H9 (cell line): ENCODE data around the gene LNX2. TPM values are rescaled to one million over a fixed set of nuclear protein-coding genes. Genes with fewer than 3 reads are reported as not detected.

Source experiments
- DNase-seq: peaks from one replicate; pipeline ENCODE4 v3.0.0-alpha.2; 2017
- H2AFZ ChIP-seq: one replicate; pipeline ENCODE4 v1.6.1; 2013; ENCODE audit warnings: mild to moderate bottlenecking, low read length, control low read depth, moderate library complexity
- H2AK5ac ChIP-seq: 2 replicates; pipeline ENCODE4 v1.6.1; 2013; ENCODE audit warnings: low read length, control low read depth, mixed read lengths; ENCODE audit not compliant: insufficient read length
- H2BK120ac ChIP-seq: one replicate; pipeline ENCODE4 v1.6.1; 2013; ENCODE audit warnings: low read depth, mild to moderate bottlenecking, low read length, control low read depth, inconsistent platforms; ENCODE audit not compliant: poor library complexity, severe bottlenecking
- H2BK12ac ChIP-seq: 2 replicates; pipeline ENCODE4 v1.6.1; 2013; ENCODE audit warnings: low read length, control low read depth, mixed read lengths, low read depth; ENCODE audit not compliant: insufficient read length
- H2BK15ac ChIP-seq: 2 replicates; pipeline ENCODE4 v1.6.1; 2013; ENCODE audit warnings: low read depth, low read length, control low read depth
- H2BK20ac ChIP-seq: one replicate; pipeline ENCODE4 v1.6.1; 2013; ENCODE audit warnings: low read depth, mild to moderate bottlenecking, low read length, control low read depth, inconsistent platforms; ENCODE audit not compliant: poor library complexity, severe bottlenecking
- H2BK5ac ChIP-seq: 2 replicates; pipeline ENCODE4 v1.6.1; 2013; ENCODE audit warnings: low read length, control low read depth, mixed read lengths; ENCODE audit not compliant: insufficient read length
- H3K14ac ChIP-seq: 2 replicates; pipeline ENCODE4 v1.6.1; 2013; ENCODE audit warnings: low read length, control low read depth; ENCODE audit not compliant: insufficient read depth
- H3K18ac ChIP-seq: 2 replicates; pipeline ENCODE4 v1.6.1; 2013; ENCODE audit warnings: low read depth, mild to moderate bottlenecking, mixed read lengths, low read length, control low read depth; ENCODE audit not compliant: insufficient read length
- H3K23ac ChIP-seq: 2 replicates; pipeline ENCODE4 v1.6.1; 2013; ENCODE audit warnings: low read length, control low read depth, mixed read lengths, low read depth; ENCODE audit not compliant: insufficient read length
- H3K23me2 ChIP-seq: 2 replicates; pipeline ENCODE4 v1.6.1; 2013; ENCODE audit warnings: low read depth, mild to moderate bottlenecking, mixed read lengths, low read length, control low read depth; ENCODE audit not compliant: insufficient read length, poor library complexity, severe bottlenecking
- H3K27ac ChIP-seq: 2 replicates; pipeline ENCODE4 v1.5.1; 2013; ENCODE audit warnings: low read length, control low read depth, mixed read lengths, low read depth; ENCODE audit not compliant: insufficient read length
- H3K27me3 ChIP-seq: 2 replicates; pipeline ENCODE4 v1.6.1; 2013; ENCODE audit warnings: low read length, control low read depth, inconsistent platforms; ENCODE audit not compliant: insufficient read depth
- H3K4ac ChIP-seq: 2 replicates; pipeline ENCODE4 v1.6.1; 2013; ENCODE audit warnings: low read depth, mild to moderate bottlenecking, control low read depth, inconsistent platforms, low read length, moderate library complexity
- H3K4me1 ChIP-seq: 2 replicates; pipeline ENCODE4 v1.6.1; 2013; ENCODE audit warnings: low read length, control low read depth, inconsistent platforms; ENCODE audit not compliant: insufficient read depth
- H3K4me2 ChIP-seq: 2 replicates; pipeline ENCODE4 v1.6.1; 2013; ENCODE audit warnings: low read length, control low read depth, mixed read lengths; ENCODE audit not compliant: insufficient read length, insufficient read depth
- H3K56ac ChIP-seq: 2 replicates; pipeline ENCODE4 v1.6.1; 2013; ENCODE audit warnings: low read depth, mild to moderate bottlenecking, mixed read lengths, low read length, control low read depth; ENCODE audit not compliant: insufficient read length
- H3K79me1 ChIP-seq: 2 replicates; pipeline ENCODE4 v1.6.1; 2013; ENCODE audit warnings: low read depth, mild to moderate bottlenecking, moderate library complexity, low read length, control low read depth, inconsistent platforms; ENCODE audit not compliant: insufficient read depth, poor library complexity, severe bottlenecking
- H3K79me2 ChIP-seq: 2 replicates; pipeline ENCODE4 v1.6.1; 2013; ENCODE audit warnings: low read length, control low read depth, inconsistent platforms; ENCODE audit not compliant: insufficient read depth
- H3K9ac ChIP-seq: 2 replicates; pipeline ENCODE4 v1.6.1; 2013; ENCODE audit warnings: low read length, control low read depth, mixed read lengths; ENCODE audit not compliant: insufficient read length; ENCODE audit errors: extremely low read depth
- H3K9me3 ChIP-seq: one replicate; pipeline ENCODE4 v1.6.1; 2013; ENCODE audit warnings: low read depth, low read length, inconsistent platforms; ENCODE audit not compliant: control insufficient read depth
- H3T11ph ChIP-seq: one replicate; pipeline ENCODE4 v1.6.1; 2013; ENCODE audit warnings: mild to moderate bottlenecking, low read length, control low read depth, inconsistent platforms
- H4K20me1 ChIP-seq: one replicate; pipeline ENCODE4 v1.6.1; 2013; ENCODE audit not compliant: control insufficient read depth, insufficient read length, insufficient read depth
- H4K5ac ChIP-seq: 2 replicates; pipeline ENCODE4 v1.6.1; 2013; ENCODE audit warnings: low read depth, mild to moderate bottlenecking, mixed read lengths, low read length, control low read depth; ENCODE audit not compliant: insufficient read length
- H4K8ac ChIP-seq: replicated peaks from 2 replicates; pipeline ENCODE4 v1.6.1; 2013; ENCODE audit warnings: low read length, control low read depth, mixed read lengths, low read depth; ENCODE audit not compliant: insufficient read length
- H4K91ac ChIP-seq: 2 replicates; pipeline ENCODE4 v1.6.1; 2013; ENCODE audit warnings: low read depth, mild to moderate bottlenecking, moderate library complexity, mixed read lengths, low read length, control low read depth; ENCODE audit not compliant: insufficient read length
- H3K27ac Mint-ChIP-seq, 3 experiments: 2 replicates in 2 of 3; 3 replicates in 1 of 3; pipeline ENCODE4 v1.8.0; 2020 to 2021; ENCODE audit warnings: mixed read lengths in 3 of 3, mild to moderate bottlenecking in 1 of 3, moderate library complexity in 1 of 3
- H3K27me3 Mint-ChIP-seq: 2 replicates; pipeline ENCODE4 v1.8.0; 2021; ENCODE audit warnings: low read depth, mild to moderate bottlenecking, moderate library complexity, mixed read lengths
- H3K36me3 Mint-ChIP-seq, 3 experiments: 2 replicates in 2 of 3; 3 replicates in 1 of 3; pipeline ENCODE4 v1.8.0; 2020 to 2021; ENCODE audit warnings: low read depth in 3 of 3, mixed read lengths in 3 of 3; ENCODE audit not compliant: insufficient read depth in 1 of 3
- H3K4me1 Mint-ChIP-seq, 2 experiments: 2 replicates each; pipeline ENCODE4 v1.8.0; 2020; ENCODE audit warnings: mixed read lengths in 2 of 2
- H3K4me3 Mint-ChIP-seq, 2 experiments: 2 replicates in 1 of 2; 3 replicates in 1 of 2; pipeline ENCODE4 v1.8.0; 2020 to 2021; ENCODE audit warnings: mild to moderate bottlenecking in 2 of 2, mixed read lengths in 2 of 2, moderate library complexity in 1 of 2
- H3K9me3 Mint-ChIP-seq, 2 experiments: 2 replicates in 1 of 2; 3 replicates in 1 of 2; pipeline ENCODE4 v1.8.0; 2020; ENCODE audit warnings: mild to moderate bottlenecking in 2 of 2, mixed read lengths in 2 of 2, moderate library complexity in 1 of 2
- total RNA-seq: library from RNA; stranded (reverse); gene quantifications from 2 replicates; pipeline ENCODE4 v1.2.1, GENCODE V29; 2021
- TF ChIP-seq, protein P1 (sequence below): fragments of 200-600 bp; sonication (generic); conservative IDR thresholded peaks from 3 replicates; pipeline ENCODE4 v1.8.0; 2021; ENCODE audit warnings: antibody characterized with exemption, mild to moderate bottlenecking

The LNX2 gene
- total RNA-seq, 1 experiment from 2014 or later = 12.4 TPM

DNA sequence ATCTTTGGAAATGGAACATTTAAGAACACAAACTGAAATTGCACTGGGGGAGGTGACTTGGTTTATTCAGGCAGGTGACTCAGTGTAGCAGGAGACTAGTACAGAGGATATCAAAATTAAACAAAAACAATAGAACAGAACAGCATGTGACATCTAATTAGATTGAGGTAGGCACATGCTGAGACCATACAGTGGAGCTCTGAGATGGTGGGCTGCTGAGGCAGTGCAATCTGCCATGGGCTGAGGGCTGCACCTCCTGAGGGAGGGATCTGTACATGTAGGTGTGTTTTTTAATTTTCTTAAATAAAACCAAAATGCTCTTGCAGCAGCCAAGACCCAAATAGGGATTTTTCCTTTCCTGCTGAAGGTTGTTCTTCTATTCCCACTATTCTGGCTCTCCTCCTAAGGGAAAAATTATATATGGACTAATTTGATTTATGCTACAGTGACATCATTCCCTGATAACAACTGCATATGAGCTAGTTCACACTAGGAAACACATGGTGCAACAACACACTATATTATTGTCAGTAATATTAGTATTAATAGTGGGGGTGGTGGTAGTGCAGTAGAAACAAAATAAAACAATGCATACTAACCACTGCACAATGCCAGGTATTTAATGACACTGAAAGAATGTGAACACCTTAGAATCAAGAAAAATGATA is 48.0 kb downstream of the LNX2 start:
- Histone ChIP-seq H2BK15ac (no peak overlapping the region), H3K23ac (no peak overlapping the region), H4K91ac (no peak overlapping the region), H2BK5ac (no peak overlapping the region), H4K20me1 (no peaks in the 10 kb centered on the region), H3K4me1 (no peaks in the 10 kb centered on the region), H3K9me3 (no peaks in the 10 kb centered on the region), H4K8ac (no peak overlapping the region), H3K27me3 (peaks cover 2% of the 10 kb centered on the region; the same call in 1 of the 2 replicates), H3T11ph (no peak overlapping the region), H2BK120ac (no peak overlapping the region), H3K14ac (no peak overlapping the region), H3K23me2 (no peaks in the 10 kb centered on the region), H4K5ac (no peak overlapping the region), H2BK12ac (no peak overlapping the region), H3K79me1 (no peaks in the 10 kb centered on the region), H3K79me2 (no peaks in the 10 kb centered on the region), H2AK5ac (no peak overlapping the region), H3K9ac (no peak overlapping the region), H3K4me2 (no peak overlapping the region), H3K56ac (no peak overlapping the region), H2BK20ac (no peak overlapping the region), H3K27ac (no peak overlapping the region), H3K18ac (no peak overlapping the region), H2AFZ (no peak overlapping the region), H3K4ac (no peak overlapping the region)
- Mint-ChIP-seq H3K36me3 (peaks cover 2 to 4% (median 3%) of the 10 kb centered on the region in 3 experiments; a peak in 5 of 7 replicates), H3K27ac (no peak overlapping the region; a peak in 1 of 7 replicates), H3K9me3 (no peaks in the 10 kb centered on the region), H3K27me3 (no peaks in the 10 kb centered on the region), H3K4me1 (no peaks in the 10 kb centered on the region), H3K4me3 (no peak overlapping the region)
- DNase-seq = no peak
- TF ChIP-seq, protein P1, sequence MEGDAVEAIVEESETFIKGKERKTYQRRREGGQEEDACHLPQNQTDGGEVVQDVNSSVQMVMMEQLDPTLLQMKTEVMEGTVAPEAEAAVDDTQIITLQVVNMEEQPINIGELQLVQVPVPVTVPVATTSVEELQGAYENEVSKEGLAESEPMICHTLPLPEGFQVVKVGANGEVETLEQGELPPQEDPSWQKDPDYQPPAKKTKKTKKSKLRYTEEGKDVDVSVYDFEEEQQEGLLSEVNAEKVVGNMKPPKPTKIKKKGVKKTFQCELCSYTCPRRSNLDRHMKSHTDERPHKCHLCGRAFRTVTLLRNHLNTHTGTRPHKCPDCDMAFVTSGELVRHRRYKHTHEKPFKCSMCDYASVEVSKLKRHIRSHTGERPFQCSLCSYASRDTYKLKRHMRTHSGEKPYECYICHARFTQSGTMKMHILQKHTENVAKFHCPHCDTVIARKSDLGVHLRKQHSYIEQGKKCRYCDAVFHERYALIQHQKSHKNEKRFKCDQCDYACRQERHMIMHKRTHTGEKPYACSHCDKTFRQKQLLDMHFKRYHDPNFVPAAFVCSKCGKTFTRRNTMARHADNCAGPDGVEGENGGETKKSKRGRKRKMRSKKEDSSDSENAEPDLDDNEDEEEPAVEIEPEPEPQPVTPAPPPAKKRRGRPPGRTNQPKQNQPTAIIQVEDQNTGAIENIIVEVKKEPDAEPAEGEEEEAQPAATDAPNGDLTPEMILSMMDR = no peak
